IPS-18c (cell line): ENCODE measurements around the gene ART4.
A peak's percentile ranks its signal among the peaks of the same experiment; 100 is the strongest.

ENCODE experiments used
- H3K4me3 ChIP-seq: 2 replicates; pipeline ENCODE4 v1.7.0; 2013; ENCODE audit warnings: low read depth, mild to moderate bottlenecking, low read length, moderate library complexity; ENCODE audit not compliant: insufficient read depth
- H3K9me3 ChIP-seq: one replicate; pipeline ENCODE4 v1.6.1; 2013; ENCODE audit warnings: mild to moderate bottlenecking, low read length, moderate library complexity; ENCODE audit not compliant: control insufficient read depth, insufficient read depth

Gene ART4

DNA sequence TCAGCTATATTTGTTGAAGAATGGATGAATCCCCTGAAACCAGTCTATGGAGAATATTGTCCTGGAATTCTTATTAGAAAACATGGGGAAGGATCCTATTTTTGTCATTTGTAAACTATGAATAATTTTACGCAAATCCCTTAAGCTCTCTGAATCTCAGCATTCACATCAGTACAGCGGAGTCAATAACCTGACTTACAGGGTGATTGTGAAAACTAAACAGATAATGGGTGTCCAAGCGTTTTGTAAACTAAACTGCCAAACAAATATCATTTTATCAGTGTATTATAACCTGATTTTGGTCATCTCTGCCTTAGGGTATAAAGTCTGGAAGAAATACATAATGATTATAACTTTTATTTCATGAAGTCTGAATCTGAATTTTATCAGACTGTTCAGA lies 10.0 kb downstream of the ART4 start:
- H3K9me3 ChIP-seq = no peaks in the 10 kb centered on the region
- no peak overlapping the region for H3K4me3 ChIP-seq

DNA sequence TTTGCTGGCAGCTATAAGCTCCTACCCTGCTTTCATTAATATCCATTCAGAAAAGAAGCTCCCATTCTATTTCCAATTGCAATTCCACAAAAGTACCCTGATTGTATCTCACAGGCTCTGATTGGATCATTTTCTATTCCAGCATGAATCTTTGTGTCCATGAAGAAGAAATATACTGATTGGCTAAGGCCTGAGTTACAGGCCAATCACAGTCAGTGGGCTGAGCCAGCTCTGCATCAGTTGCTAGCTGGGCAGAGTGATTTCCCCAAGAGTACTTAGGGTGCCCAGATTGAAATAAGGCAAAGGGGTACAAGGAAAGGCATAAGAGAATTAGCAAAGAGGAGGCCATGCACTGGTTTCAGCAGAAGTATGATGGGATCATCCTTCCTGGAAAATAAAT lies 14.4 kb downstream of the ART4 start:
- Histone ChIP-seq H3K4me3 (no peak overlapping the region), H3K9me3 (no peaks in the 10 kb centered on the region)

- Histone ChIP-seq H3K4me3 (no peak overlapping the region), H3K9me3 (no peaks in the 10 kb centered on the region)
Measured at GRCh38 chr12:14827043-14827442, 16.3 kb downstream of the ART4 start.

- Histone ChIP-seq H3K4me3 (no peak overlapping the region), H3K9me3 (no peaks in the 10 kb centered on the region)
Measured at GRCh38 chr12:14826491-14826890, 16.8 kb downstream of the ART4 start.

DNA sequence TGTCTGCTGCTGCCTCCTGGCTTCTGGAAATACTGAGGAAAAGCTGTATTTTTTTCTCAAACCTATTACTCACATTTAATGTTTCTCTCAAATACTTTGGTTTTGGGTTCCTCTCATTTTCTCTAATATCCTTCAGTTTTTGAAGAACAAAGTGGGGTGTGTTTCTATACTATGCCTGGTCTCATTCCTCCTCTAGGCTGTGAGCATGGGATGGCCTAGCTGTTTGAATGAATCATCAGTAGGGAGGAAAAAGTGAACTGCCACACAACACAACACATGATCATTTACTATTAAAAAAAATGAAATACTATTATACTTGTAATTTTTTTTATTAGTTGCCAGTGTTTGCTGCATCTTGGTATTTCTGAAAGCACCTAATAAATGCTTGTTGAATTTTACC lies 18.1 kb downstream of the ART4 start:
- H3K4me3 ChIP-seq = no peak overlapping the region
- no peaks in the 10 kb centered on the region for H3K9me3 ChIP-seq

DNA sequence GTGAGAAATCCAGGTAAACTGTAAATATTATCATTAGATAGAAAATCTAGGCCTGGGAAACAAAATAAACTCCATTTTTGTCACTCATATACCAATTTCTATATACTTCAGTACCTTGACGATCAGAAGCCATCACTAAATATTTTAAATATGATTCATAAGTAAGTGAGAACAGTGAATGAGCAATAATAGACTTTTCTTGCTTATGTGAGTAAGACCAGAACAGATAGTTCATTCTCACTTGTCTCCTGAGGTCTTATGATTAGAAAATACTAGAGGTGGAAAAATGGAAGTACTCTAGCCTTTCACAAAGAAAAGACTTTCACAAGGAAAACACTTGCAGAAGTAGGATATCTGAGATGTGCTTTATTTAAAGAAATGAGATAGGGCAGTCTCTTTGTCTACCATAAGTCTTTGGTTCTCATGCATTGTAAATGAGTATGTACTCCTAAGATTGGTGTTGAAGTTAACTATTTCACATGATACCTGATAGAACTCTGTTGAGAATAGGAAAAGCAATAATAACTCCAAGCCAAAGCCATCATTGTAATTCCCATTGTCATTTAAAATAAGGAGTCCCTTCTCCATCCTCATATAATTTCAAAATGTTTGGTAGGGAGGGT lies 19.2 kb downstream of the ART4 start:
- H3K9me3 ChIP-seq = no peaks in the 10 kb centered on the region
- no peak overlapping the region for H3K4me3 ChIP-seq

DNA sequence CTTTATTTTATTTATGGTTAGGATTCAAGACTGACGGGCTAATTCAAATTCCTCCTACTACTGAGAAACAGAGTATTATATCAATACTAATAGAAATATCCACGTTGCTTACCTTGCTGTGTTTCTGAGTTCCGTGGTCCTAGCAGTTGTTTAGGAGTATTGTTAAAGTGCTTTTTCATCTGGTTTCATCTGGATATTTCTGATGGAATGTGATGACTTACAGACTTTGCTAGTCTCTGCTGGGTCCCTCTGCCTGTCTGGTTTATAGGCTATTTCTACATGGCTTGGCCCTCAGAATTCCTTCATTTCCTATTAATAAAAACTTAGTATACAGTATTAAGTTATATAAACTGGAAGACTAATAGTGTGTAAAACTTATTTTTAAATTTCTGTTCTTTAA lies 29.3 kb downstream of the ART4 start, which contains the start of gene SMCO3:
SMCO3 (minus strand) TSS at position 169 of the 400 bp plus-strand sequence. CDS start 7,502 bp downstream, outside the sequence.
- no peaks in the 10 kb centered on the region for H3K9me3 ChIP-seq

GRCh38 chr12:14811486-14811885 lies 31.8 kb downstream of the ART4 start:
- H3K9me3 ChIP-seq = no peaks in the 10 kb centered on the region
- no peak overlapping the region for H3K4me3 ChIP-seq

More for the DNA sequence above, 29.3 kb downstream of the ART4 start, which contains the start of gene SMCO3:
- H3K4me3 ChIP-seq = no peak within 1 kb of the TSS

GRCh38 chr12:14810953-14811483 lies 32.3 kb downstream of the ART4 start:
- no peak overlapping the region for H3K4me3 ChIP-seq
- H3K9me3 ChIP-seq = no peaks in the 10 kb centered on the region

DNA sequence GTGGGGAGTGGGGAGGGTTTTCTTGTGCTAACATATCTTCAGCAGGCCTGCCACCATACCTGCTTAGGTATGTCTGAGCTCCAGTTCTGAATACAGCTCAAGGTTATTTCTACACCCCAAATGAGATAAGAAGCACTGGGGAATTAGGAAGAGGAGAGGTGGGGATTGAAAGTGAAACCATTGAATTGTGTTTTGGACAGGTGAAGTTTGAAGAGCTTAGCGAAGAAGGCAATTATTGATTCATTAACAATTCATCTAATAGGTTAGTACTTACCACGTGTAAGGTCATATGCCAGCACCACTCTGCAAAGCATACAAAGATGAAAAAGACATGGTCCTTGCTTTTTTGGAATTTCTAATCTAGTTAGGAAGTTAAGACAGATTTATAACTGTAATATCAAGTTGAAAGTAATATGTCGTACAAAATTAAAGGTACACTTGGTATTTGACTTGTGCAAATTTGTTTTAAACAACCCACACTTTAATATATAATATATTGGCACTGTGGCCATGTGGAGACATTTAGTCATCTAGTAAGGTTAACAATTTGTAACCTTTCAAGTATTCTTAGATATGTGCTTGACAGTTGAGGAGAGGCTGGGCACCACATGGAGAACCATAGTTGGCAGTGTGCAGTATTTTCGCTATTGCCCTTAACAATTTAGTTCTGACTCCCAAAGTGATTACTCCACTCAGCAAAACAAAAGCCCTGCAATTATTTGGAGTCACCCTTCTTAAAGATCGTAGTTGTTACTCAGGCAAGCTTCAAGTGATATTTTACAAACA lies 33.0 kb downstream of the ART4 start:
- Histone ChIP-seq H3K9me3 (no peaks in the 10 kb centered on the region), H3K4me3 (no peak overlapping the region)

DNA sequence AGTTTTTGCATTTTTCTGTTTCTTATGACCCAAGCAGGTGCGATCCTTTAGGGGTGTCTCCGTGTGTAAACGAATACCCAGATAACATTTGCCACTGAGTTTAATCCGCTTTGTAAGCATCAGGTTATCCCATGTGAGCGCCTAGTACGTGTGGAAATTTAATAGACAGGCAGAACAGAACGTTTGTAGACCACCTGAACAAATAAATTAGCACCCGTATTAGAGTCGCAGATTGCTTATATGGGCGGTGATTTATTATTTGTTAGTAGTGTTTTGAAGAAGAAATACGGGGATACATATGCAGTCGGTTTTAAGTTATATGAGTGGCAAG lies 39.5 kb downstream of the ART4 start:
- H3K9me3 ChIP-seq = no peaks in the 10 kb centered on the region
- peak overlapping the region; percentile 52 for H3K4me3 ChIP-seq

GRCh38 chr12:14803011-14803829 lies 40.1 kb downstream of the ART4 start, which contains the start of the genes C12orf60 and WBP11:
Gene C12orf60 (plus strand): TSS chr12:14803670. CDS start chr12:14822936, 19,266 bp downstream.
Gene WBP11 (minus strand): TSS chr12:14803478. CDS start chr12:14801383, 2,095 bp downstream.
- Histone ChIP-seq H3K4me3 (peak within 1 kb of the TSS; percentile 75), H3K9me3 (no peaks in the 10 kb centered on the region)

GRCh38 chr12:14802721-14803010 lies 40.7 kb downstream of the ART4 start:
- Histone ChIP-seq H3K4me3 (peak overlapping the region; percentile 75), H3K9me3 (no peaks in the 10 kb centered on the region)

- Histone ChIP-seq H3K9me3 (no peaks in the 10 kb centered on the region), H3K4me3 (peak overlapping the region; percentile 75)
Measured at GRCh38 chr12:14802247-14802646, 41.1 kb downstream of the ART4 start.

GRCh38 chr12:14795028-14795448 lies 48.3 kb downstream of the ART4 start:
- no peak overlapping the region for H3K4me3 ChIP-seq
- H3K9me3 ChIP-seq = no peaks in the 10 kb centered on the region

- H3K4me3 ChIP-seq = no peak overlapping the region
Measured at GRCh38 chr12:14785568-14785967, 57.8 kb downstream of the ART4 start.

GRCh38 chr12:14784471-14784870 lies 58.9 kb downstream of the ART4 start:
- H3K9me3 ChIP-seq = no peaks in the 10 kb centered on the region
- no peak overlapping the region for H3K4me3 ChIP-seq

More at GRCh38 chr12:14785568-14785967, 57.8 kb downstream of the ART4 start:
- H3K9me3 ChIP-seq = no peaks in the 10 kb centered on the region
